Osteoblast (primary cell): Measurements from ENCODE around the gene THYN1. TPM values are rescaled to one million over a fixed set of nuclear protein-coding genes. Genes with fewer than 3 reads are reported as not detected.

Experiments used
- DNase-seq: peaks from one replicate; pipeline ENCODE4 v3.0.0; 2011; ENCODE audit warnings: low spot score, mixed read lengths; ENCODE audit not compliant: insufficient read length; ENCODE audit errors: missing footprints
- H2AFZ ChIP-seq: 2 replicates; pipeline ENCODE4 v1.6.0; 2011; ENCODE audit warnings: mild to moderate bottlenecking, low read length
- H3K27ac ChIP-seq: 2 replicates; pipeline ENCODE4 v1.5.1; 2011; ENCODE audit warnings: mild to moderate bottlenecking, low read depth, low read length, moderate library complexity
- H3K27me3 ChIP-seq: 2 replicates; pipeline ENCODE4 v1.6.0; 2012; ENCODE audit warnings: mild to moderate bottlenecking, control low read depth, inconsistent platforms, low read length, moderate library complexity; ENCODE audit not compliant: insufficient read depth
- H3K36me3 ChIP-seq: 2 replicates; pipeline ENCODE4 v1.5.1; 2011; ENCODE audit warnings: mild to moderate bottlenecking, low read length, control low read depth, moderate library complexity; ENCODE audit not compliant: insufficient read depth
- H3K4me1 ChIP-seq: 2 replicates; pipeline ENCODE4 v1.5.1; 2011; ENCODE audit warnings: mild to moderate bottlenecking, low read length, control low read depth, moderate library complexity; ENCODE audit not compliant: insufficient read depth
- H3K4me2 ChIP-seq: 2 replicates; pipeline ENCODE4 v1.6.0; 2011; ENCODE audit warnings: mild to moderate bottlenecking, low read length; ENCODE audit not compliant: insufficient read depth
- H3K4me3 ChIP-seq: fragments of 200-600 bp; sonication (generic); 3 replicates; pipeline ENCODE4 v1.5.1; 2012; ENCODE audit warnings: mild to moderate bottlenecking, low read length, inconsistent platforms; ENCODE audit not compliant: insufficient read depth
- H3K79me2 ChIP-seq: 2 replicates; pipeline ENCODE4 v1.6.0; 2012; ENCODE audit warnings: mild to moderate bottlenecking, low read length, control low read depth, inconsistent platforms; ENCODE audit not compliant: insufficient read depth
- H3K9me3 ChIP-seq: 2 replicates; pipeline ENCODE4 v1.5.1; 2011; ENCODE audit warnings: low read depth, low read length, control low read depth
- H4K20me1 ChIP-seq: 2 replicates; pipeline ENCODE4 v1.6.0; 2012; ENCODE audit warnings: mild to moderate bottlenecking, low read length, control low read depth; ENCODE audit not compliant: insufficient read depth
- total RNA-seq: library from RNA; depleted of rRNA; stranded (reverse); fragments of >200 nt; gene quantifications from 2 replicates; pipeline ENCODE4 v1.2.3, GENCODE V29; 2012
- TF ChIP-seq, protein P1 (sequence below): IDR thresholded peaks from 2 replicates; pipeline ENCODE4 v1.5.1; 2011; ENCODE audit warnings: mild to moderate bottlenecking, low read depth, low read length, moderate library complexity; ENCODE audit errors: extremely low read depth

THYN1 gene
- total RNA-seq, 1 donor, result 42.0 TPM

DNA sequence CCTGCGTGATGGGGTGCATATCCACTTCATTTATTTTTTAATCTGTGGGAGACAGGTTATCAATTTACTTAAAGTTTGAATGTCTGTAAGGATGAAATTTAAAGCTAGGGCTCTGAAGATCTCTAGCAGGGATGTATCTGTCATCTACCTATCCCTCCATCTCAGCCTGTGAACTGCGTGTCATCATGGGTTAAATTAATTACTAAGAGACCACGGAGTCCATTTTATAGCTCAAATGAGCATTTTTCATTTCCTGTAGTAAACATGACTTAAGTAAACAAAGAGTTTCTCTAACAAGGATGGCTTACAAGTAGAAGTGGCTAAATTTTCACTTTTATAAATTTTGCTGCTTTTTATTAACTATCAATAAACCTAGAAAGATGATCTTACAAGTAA is 20.2 kb upstream of the THYN1 start:
- Histone ChIP-seq H3K36me3 (no peaks in the 10 kb centered on the region), H3K4me3 (no peak overlapping the region), H3K79me2 (no peaks in the 10 kb centered on the region), H4K20me1 (no peaks in the 10 kb centered on the region), H3K4me2 (no peak overlapping the region), H2AFZ (no peak overlapping the region), H3K27ac (no peak overlapping the region), H3K9me3 (no peaks in the 10 kb centered on the region), H3K27me3 (peaks cover 63% of the 10 kb centered on the region), H3K4me1 (no peaks in the 10 kb centered on the region)
- TF ChIP-seq, protein P1, sequence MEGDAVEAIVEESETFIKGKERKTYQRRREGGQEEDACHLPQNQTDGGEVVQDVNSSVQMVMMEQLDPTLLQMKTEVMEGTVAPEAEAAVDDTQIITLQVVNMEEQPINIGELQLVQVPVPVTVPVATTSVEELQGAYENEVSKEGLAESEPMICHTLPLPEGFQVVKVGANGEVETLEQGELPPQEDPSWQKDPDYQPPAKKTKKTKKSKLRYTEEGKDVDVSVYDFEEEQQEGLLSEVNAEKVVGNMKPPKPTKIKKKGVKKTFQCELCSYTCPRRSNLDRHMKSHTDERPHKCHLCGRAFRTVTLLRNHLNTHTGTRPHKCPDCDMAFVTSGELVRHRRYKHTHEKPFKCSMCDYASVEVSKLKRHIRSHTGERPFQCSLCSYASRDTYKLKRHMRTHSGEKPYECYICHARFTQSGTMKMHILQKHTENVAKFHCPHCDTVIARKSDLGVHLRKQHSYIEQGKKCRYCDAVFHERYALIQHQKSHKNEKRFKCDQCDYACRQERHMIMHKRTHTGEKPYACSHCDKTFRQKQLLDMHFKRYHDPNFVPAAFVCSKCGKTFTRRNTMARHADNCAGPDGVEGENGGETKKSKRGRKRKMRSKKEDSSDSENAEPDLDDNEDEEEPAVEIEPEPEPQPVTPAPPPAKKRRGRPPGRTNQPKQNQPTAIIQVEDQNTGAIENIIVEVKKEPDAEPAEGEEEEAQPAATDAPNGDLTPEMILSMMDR, result no peak
- no peak for DNase-seq

DNA sequence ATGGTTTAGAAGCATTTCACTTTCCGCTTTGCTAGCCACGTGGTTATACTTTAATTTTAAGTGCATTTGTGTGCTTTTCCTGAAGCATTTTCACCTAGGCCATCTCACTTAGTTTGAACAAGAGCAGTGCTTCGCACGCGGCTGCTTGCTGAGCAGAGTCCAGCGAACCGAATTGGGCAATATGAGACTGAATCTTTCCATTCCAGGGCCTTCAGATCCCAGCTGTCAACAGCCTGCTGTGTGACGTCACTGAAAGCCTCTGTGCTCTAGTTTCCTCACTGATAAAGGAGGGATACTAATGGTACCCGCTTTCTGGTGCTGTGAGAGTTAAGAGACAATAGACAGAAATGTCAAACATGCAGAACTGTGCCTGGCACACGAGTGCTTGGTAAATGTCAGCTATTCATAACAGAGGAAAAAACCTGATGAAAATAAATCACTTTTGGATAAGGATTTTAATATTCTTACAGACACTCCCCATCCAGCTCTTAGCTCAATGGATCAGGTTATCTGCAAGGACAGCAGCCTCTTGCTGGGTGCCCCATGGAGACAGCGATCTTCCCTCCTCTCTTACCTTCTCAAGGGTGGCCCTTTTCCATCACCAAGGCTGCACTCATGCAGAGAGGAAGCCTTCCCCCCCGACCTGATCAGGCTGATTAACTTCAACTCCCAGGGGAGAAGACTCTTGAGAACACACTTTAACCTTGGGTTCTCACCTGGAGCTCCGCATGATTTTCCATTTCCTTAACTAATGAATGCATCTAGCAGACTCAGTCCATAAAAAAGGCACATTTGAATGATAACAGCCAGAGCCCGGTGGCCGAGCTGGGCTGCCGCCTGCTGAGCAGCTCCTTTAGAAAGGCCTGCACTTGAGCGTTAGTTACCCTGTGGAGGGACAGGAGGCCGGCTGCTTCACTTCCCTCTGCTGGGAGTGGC is 19.5 kb upstream of the THYN1 start:
- H3K27me3 ChIP-seq, result peaks cover 56% of the 10 kb centered on the region
- H3K4me2 ChIP-seq, result no peak overlapping the region
- no peak overlapping the region for H3K27ac ChIP-seq
- no peaks in the 10 kb centered on the region for H3K36me3 ChIP-seq
- no peaks in the 10 kb centered on the region for H3K4me1 ChIP-seq
- no peaks in the 10 kb centered on the region for H3K79me2 ChIP-seq
- H3K9me3 ChIP-seq, result no peaks in the 10 kb centered on the region
- TF ChIP-seq, protein P1, result no peak
- no peak overlapping the region for H3K4me3 ChIP-seq
- no peak for DNase-seq
- H2AFZ ChIP-seq, result no peak overlapping the region
- no peaks in the 10 kb centered on the region for H4K20me1 ChIP-seq

DNA sequence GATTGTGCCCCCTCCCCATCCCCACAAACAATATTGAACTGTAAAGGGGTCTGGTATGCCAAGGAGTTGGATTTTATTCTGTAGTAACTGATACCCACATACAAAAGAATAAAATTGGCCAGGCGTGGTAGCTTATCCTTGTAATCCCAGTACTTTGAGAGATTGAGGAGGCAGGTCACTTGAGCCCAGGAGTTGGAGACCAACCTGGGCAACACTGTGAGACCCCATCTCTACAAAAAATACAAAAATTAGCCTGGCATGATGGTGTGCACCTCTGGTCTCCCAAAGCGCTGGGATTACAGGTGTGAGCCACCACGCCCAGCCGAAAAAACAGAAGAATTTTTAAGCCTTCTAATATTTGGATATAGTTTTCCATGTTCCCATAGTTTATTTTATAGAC is 18.8 kb upstream of the THYN1 start:
- TF ChIP-seq, protein P1, result no peak
- DNase-seq, result no peak
- Histone ChIP-seq H3K79me2 (no peaks in the 10 kb centered on the region), H3K27ac (no peak overlapping the region), H4K20me1 (no peaks in the 10 kb centered on the region), H3K4me1 (peaks cover 3% of the 10 kb centered on the region), H3K4me2 (no peak overlapping the region), H3K27me3 (peaks cover 50% of the 10 kb centered on the region), H3K9me3 (no peaks in the 10 kb centered on the region), H3K4me3 (no peak overlapping the region), H3K36me3 (no peaks in the 10 kb centered on the region), H2AFZ (no peak overlapping the region)

DNA sequence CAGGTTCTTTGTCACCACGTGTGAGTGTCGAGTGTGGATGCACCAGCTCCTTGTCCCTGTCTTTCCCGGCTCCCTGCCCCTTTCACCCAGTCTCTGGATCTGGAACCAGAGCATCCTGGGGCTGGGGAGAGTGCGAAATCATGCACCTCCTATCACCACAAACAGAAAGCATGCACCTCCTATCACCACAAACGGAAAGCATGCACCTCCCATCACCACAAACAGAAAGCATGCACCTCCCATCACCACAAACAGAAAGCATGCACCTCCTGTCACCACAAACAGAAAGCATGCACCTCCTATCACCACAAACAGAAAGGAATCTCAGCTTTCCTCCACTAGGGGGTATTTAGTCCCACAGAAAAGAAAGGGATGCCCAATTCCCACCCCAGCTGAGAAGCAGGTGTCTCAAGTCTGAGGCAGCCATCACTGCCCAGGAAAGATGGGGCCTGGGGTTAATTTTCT is 17.1 kb upstream of the THYN1 start:
- H3K27ac ChIP-seq, result no peak overlapping the region
- H3K9me3 ChIP-seq, result no peaks in the 10 kb centered on the region
- no peak overlapping the region for H3K4me3 ChIP-seq
- H2AFZ ChIP-seq, result no peak overlapping the region
- TF ChIP-seq, protein P1, result peak; percentile 14
- peaks cover 11% of the 10 kb centered on the region for H3K4me1 ChIP-seq
- DNase-seq, result no peak
- no peaks in the 10 kb centered on the region for H3K79me2 ChIP-seq
- no peak overlapping the region for H3K4me2 ChIP-seq
- H4K20me1 ChIP-seq, result no peaks in the 10 kb centered on the region
- H3K27me3 ChIP-seq, result peaks cover 33% of the 10 kb centered on the region
- no peaks in the 10 kb centered on the region for H3K36me3 ChIP-seq
